Measurements from ENCODE around the gene FNIP1. TPM values are rescaled to one million over a fixed set of nuclear protein-coding genes. Genes with fewer than 3 reads are reported as not detected.
"Not testable (repeated sequence)": the region's sequence is repeated elsewhere in the genome, so short reads cannot be mapped to it uniquely, and the experiment has no call there.

FNIP1 gene
- 8.9 TPM for polyA plus RNA-seq (2013, experiment 1 of 2; ENCODE audit: insufficient read length)
- 13.0 TPM for polyA plus RNA-seq (2013, experiment 2 of 2; ENCODE audit: insufficient read length)

DNA sequence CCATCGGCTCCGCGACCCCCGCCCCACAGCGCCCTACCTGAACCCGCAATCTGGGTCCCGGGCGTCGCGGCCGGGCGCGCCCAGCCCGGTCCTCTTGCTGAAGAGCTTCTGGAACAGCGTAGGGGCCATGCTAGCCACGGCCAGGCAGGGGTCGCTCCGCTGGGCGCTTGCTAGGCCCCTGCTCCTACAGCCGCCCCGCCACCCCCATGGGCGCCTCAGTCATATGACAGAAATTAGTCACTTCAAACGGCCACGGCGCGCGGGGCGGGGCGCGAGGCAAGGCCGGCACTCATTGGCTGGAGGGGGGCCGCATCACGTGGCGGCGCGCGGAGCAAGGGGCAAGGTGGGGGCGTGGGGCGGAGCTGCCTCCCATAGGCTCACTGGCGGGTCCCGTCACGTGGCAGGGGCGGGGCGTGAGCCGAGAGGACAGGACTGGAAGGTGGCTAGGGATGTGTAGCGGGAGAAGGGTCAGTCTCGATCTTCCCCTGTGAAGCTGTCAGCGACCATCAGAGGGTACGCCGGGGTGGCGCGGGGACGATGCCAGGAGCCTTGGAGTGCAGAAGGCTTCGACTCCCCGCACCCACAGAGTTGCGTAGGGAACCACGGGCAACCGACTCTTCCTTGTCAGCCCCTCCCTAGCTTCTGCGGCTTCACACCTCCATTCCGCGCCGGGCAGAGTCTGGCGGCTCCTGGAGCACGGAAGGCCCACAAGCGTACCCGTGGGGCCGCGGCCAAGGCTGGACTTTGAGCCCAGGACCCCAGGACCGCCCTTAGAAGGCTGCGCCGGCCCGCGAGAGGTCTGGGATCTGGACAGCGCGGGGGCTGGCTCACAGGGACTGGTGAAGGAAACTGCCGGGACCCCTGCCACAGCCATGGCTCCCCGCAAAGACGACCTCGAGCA is at the start of gene FNIP1:
FNIP1 (minus strand) TSS at position 225 of the 901 bp plus-strand sequence; CDS start at position 129, 96 bp downstream.
- DNase-seq: peak; percentile 97

DNA sequence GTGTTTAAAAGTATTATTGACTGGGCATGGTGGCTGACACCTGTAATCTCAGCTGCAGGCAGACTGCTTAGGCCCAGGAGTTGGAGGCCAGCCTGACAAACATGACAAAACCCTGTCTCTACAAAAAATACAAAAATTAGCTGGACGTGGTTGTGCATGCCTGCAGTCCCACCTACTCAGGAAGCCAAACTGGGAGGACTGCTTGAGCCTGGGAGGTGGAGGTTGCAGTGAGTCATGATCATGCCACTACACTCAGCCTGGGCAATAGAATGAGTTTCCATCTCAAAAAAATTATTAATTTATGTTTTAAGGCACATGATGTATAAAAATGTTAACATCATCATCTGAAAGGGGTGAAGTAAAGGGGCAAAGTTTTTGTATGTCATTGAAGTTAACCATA is 49.7 kb upstream of the FNIP1 start:
- no peak for DNase-seq

DNA sequence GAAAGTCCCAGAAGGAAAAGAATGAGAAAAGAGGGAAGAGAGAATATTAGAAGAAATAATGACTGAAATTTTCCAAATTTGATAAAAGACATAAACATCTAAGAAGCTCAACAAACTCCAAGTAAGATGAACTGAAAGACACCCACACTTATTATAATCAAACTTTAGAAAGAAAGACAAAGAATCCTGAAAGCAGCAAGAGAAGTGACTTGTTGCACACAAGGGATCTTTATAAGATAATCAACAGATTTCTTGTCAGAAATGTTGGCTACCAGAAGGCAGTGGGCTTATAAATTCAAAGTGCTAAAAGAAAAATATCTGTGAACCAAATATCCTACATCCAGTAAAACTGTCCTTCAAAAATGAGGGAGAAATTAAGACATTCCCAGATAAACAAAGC is 49.0 kb upstream of the FNIP1 start:
- DNase-seq: no peak

DNA sequence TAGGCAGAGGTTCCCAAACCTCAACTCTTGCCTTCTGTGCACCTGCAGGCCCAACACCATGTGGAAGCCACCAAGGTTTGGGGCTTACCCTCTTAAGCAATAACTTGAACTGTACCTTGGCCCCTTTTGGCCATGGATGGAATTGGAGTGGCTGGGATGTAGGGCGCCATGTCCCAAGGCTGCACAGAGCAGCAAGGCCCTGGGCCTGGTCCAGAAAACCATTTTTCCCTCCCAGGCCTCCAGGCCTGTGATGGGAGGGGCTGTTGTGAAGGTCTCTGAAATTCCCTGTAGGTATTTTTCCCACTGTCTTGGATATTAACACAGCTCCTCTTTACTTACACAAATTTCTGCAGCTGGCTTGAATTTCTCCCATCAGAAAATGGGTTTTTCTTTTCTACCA is 46.2 kb upstream of the FNIP1 start:
- not testable (repeated sequence) for DNase-seq

DNA sequence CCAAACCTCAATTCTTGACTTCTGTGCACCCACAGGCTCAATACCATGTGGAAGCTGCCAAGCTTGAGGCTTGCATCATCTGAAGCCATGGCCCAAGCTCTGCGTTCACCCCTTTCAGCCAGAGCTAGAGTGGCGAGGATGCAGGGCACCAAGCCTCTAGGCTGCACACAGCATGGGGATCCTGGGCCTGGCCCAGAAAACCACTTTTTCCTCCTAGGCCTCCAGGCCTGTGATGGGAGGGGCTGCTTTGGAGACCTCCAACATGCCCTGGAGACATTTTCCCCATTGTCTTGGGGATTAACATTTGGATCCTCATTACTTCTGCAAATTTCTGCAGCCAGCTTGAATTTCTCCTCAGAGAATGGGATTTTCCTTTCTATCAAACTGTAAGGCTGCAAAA is 35.9 kb upstream of the FNIP1 start:
- DNase-seq: not testable (repeated sequence)

DNA sequence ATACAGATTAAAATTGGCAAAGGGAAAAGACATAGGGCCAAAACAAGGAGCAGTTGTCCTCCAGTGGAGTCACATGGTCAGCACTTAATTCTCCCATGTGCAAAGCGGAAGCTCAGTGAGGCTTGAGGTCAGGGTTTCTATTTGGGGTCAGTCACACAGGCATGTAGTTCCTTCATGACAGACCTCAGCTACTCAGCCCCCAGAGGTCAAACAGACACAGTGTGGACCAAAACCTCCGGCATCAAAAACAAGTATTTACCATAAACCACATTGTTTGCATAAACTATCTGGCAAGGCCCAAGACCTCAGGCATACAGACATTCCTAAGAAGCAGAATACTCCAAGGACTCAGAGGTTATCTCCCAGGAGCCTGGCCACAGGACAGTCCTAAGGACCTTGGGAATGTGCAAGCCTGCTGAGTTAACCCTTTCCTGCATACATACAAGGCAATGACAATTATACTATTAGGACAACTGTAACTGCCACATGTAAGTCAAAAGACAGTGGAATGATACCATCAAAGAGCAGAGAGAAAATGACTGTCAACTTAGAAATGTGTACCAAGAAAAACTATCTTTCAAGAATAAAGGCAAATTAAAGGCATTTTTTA is 28.7 kb upstream of the FNIP1 start:
- no peak for DNase-seq

DNA sequence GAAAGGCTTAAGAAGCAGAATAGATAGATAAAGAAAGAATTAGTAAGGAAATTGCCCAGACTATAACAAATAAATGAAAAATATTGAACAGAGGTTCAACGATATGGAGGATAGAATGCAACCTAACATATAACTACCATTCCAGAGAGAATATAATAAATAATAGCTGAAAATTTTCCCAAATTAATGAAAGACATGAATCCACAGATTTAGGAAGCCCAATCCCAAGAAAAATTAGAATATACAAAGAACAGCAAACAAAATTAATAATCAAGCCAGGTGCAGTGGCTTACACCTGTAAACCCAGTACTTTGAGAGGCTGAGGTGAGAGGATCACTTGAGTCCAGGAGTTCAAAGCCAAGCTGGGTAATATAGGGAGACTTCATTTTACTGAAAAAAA is 27.8 kb upstream of the FNIP1 start:
- no peak for DNase-seq

DNA sequence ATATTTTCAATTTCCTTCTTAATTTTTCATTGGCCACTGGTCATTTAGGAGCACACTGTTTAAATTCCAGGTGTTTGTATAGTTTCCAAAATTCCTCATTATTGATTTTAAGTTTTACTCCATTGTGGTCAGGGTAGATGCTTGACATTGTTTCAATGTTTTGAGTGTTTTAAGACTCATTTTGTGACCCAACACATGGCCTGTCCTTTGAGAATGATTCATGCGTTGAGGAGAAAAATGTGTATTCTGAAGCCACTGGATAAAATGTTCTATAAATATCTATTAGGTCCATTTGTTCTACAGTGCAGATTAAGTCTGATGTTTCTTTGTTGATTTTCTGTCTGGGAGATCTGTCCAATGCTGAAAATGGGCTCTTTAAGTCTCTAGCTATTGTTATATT is 24.4 kb upstream of the FNIP1 start:
- DNase-seq: peak; percentile 71

DNA sequence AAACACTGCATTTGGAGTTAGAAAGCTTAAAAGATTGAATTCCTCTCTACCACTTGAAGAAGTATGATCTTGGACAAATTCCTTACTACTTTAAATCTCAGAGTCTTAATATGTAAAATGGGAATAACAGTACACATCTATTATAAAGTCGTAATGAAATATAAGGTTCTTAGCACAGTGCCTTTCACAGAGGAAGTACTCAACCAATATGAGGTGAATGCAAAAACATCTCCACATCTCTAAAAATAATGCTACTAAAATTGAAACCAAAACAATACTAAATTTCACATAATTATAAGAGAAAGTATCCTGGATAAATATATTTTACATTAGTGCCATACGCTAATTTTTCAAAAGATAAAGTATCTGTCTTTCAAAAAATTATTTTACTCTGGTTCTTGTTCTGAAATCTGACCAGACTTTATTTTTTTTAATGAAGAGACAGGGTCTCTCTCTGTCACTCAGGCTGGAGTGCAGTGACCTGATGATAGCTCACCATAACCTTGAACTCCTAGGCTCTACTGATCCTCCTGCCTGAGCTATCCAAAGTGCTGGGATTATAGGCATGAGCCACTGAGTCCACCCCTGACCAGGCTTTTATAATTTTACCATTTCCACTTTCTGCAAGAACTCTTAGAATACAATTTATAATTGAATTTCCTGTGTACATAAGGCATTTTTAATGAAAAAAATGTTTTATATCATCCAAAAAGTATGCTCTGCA is 21.3 kb upstream of the FNIP1 start:
- no peak for DNase-seq

DNA sequence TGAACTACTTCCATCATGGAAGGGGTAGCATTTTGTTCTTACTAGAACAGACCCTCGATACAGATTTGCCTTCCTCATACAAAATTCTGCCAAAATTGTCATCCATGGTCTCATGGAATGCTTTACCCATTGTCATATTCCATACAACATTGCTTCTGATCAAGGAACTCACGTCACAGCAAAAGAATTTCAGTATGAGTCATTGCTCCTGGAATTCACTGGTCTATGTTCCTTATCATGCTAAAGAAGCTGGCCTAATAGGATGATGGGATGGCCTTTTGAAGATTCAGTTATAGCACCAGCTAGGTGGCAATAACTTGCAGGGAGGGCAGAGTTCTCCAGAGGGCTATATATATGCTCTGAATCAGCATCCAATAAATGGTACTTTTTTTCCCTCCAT is 18.2 kb upstream of the FNIP1 start:
- DNase-seq: peak; percentile 94

DNA sequence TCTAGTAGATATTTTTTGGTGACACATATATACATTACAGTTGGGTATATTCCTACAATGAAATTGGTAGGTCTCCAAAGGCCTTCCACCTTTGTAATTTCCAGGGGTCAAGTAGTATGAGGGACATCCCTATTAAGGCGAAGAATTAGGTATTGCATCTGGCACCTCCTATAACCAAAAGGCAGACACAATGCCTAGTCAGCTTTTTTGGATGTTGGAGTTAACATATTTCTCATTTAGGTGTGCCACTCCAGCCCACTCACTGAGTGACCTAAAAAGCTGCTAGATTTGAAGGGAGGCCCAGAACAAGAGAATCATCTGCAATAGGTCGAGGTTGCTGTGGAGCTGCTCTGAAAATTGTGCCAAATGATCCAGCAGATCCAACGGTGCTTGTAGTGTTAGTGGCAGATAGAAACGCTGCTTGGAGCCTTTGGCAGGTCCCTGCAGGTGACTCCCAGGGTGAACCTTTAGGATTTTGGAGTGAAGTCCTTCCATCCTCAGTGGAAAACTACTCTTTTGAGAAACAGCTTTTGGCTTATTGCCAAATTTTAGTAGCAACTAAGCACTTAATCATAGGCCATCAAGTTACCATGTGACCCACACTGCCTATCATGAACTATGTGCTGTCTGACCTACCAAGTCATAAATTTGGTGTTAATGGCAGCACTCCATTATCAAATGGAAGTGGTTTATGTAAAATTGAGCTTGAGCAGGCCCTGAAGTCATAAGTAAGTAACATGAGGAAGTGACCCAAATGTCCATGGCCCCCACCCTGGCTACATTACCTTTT is 15.7 kb upstream of the FNIP1 start:
- DNase-seq: no peak

DNA sequence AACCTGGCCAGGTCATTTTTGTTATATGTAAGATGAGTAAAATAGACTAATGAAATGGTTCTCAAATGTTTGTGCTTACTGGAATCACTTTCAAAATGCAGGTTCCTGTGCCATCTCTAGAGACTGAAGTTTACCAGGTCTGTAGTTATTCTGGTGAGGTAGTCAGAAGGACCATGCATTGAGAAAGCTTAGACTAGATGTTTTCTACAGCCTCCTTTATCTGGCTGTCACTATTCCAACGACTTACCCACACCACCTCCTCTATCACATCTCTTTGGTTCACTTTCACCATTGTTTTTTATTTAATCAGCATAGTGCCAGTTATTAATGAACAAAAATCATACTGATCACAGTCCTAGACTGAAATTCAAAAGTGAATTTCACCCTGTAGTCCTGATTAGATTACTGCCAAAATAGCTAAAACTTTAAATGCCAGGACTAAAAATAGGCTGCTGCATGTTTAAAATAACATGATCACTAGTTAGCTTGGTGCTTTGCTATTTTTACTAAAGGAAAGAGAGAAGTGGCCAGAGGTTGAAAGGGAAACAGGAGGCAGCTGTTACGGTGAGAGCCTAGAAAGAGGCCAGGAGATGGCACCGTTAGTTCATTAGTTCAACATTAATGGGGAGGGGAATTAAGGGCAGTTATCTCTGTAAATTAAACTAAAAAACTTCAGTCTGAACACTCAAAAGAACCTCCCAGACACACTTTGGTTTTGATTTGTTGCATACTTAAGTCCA is 13.9 kb upstream of the FNIP1 start:
- peak; percentile 29 for DNase-seq

DNA sequence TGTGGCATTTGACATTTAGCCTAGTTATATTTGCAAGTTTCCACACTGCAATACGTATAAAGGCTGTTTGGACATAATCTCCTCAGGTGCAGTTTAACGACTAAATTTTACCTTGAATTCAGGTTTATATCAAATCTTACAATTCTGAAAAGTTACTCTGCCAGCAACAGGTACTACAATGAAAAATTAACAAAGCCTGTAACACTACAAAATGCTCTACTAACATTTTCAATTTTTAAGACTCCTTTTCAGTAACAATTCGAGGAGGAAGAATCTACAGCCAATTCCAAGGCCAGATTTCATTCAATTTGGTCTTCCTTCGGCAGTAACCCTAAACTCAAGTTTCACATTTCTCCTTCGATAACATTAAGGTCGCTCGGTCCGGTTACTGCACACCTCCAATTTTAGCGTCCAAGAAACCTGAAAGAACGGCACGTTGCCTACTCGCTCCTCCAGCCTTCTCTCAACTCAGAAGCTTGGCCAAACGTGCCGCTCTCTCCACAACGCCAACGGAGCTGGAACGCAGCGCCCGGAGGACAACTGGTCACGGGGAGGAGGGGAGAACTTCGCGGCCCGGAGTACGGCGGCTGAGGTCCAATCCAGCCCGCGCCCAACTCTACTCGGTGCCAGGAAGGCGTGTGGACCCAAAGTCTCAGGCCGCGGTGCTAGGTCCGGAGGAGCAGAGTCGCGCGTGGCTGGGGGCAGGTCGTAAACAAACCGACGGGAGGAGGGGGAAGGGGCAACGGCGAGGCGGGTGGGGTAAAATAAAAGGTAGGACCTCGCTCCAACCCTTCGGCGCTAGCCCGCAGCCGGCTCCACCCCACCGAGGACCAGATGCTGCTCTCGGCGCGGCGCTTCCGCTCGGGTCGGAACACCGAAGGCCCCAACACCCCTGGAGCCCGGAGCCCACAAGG is 681 bp downstream of the FNIP1 start:
- peak; percentile 55 for DNase-seq

DNA sequence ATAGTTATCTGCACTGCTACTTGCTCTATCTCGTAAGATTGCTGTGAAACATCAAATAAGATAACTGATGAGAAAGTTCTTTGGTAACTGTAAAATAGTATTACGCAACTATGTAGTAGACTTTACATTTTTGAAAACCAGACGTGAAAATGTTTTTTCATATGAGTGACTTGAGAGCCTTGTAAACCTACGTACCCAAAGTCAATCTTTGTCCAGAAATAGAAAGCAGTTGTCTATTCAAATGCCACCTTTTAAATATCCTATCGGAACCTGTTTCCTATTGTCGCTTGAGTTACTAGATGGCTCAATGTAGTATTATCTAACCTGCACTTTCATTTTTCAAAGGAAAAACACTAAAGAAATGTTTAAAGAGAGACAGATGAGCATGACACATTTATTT is 1.6 kb downstream of the FNIP1 start:
- no peak for DNase-seq

DNA sequence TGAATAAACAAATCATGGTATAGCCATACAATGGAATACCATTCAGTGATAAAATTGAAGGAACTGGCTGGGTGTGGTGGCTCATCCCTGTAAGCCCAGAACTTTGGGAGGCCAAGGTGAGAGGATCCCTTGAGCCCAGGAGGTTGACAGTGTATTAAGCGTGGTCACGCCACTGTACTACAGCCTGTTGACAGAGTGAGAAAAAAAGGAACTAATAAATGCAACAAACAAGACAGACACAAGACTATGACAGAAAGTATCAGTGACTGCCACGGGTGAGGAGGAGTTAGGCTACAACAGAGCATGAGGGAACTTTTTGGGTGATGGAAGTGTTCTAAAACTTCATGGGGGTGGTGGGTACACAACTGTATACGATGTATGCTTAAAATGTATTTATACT is 2.2 kb downstream of the FNIP1 start:
- DNase-seq: no peak

DNA sequence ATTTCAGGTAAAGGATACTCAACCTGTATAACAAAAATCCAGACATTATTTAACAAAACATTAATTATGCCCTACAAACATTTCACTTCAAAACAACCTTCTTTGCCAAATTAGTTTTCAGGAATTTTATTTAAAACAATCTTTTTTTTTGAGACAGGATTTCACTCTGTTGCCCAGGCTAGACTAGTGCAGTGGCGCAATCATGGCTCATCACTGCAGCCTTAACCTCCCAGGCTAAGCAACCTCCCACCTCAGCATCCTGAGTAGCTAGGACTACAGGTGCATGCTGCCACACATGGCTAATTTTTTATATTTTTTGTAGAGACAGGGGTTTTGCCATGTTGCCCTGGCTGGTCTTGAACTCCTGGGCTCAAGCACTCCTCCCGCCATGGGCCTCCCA is 3.9 kb downstream of the FNIP1 start:
- no peak for DNase-seq

DNA sequence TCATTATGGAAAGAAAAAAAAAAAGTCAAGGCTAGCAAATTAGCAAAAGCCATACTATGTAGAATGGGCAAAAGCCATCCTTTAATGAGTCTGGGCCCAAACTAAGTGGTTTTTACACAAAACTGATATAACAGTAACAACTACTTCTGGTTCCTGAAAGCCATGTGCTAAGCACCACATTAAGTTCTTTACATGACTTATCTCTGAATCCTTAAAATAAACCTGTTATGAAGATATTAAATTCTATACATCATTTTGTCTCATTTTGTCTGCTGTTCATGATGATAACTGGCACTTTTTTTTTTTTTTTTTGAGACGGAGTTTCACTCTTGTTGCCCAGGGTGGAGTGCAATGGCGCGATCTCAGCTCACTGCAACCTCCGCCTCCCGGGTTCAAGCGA is 5.0 kb downstream of the FNIP1 start:
- DNase-seq: no peak

DNA sequence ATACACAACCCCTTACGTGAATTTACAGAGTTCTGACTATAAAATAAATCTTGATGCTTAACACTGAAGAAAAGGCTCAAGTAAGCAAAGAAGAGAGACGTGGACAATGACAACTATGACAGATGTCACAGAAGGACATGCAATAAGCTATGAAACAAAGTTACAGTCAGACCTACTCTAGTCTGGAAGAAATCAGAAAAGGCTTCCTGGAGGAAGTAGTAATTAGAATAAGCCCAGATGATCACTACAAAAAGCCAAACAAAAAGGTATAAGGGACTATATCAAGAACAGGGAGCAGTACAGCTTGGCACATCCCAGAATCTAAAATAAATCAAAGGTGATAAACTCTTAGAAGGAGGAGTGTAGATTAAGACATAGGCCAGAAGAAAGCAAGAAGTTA is 6.3 kb downstream of the FNIP1 start:
- DNase-seq: no peak

DNA sequence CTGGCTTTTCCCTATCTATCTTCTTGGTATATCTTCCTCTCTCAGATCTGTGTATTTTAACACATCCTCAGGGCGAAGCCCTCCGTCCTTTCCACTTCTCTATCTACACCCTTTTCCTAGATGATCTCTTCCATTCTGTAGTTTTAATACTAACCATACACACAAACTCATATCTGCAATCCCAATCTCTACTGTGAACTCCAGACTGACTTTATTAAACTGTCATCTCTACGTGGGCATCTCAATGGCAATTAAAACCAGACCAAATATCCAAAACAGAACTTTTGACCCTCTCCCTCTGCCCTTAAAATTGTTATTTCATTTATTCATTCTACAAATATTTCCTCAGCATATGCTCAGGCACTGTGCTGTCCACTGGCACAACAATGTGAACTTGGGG is 7.1 kb downstream of the FNIP1 start:
- no peak for DNase-seq

DNA sequence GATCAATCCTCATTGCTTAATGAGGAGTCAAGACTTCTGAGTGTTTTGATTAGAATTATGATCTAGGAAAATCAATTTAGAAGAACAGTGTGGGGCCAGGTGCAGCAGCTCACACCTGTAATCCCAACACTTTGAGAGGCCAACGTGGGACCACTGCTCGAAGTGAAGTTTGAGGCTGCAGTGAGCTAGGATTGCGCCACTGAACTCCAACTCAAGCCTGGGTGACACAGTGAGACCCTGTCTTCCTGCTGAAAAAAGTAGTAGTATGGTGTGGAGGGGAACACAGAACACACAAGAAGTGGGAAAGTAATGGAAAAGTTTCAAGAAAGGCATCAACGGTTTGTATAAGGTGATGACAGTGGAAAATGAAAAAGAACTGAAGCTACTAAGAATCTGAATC is 9.1 kb downstream of the FNIP1 start:
- DNase-seq: no peak
